ENCODE results near the gene FOXN3.

Gene FOXN3

GRCh38 chr14:89110110-89110509, 306.9 kb downstream of the FOXN3 start:
- in situ Hi-C loops (cut with MboI; ENCODE audit: low sequenced_read_pairs): no loop called here

DNA sequence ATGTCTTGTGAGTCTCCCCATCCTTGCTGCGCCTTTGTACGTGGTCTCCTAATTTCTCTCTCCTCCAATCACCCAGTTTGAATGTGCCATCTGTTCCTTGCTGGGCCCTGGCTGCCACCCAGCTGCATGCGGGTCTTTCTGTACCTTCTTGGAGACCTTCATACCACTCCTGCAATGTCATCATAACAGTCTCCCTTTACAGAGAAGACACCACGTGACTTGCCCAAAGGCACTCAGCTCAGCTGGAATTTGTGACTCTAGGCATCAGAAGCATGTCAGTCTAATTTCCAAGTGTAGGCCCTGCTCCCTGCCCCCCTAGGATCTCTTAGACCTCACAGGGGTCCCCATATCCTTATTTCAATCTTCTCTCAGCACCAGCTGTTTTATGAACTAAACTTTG, 308.4 kb downstream of the FOXN3 start:
- in situ Hi-C loops (cut with MboI; ENCODE audit: low sequenced_read_pairs): no loop called here

- in situ Hi-C loops (cut with MboI; ENCODE audit: low sequenced_read_pairs): no loop called here
Measured at GRCh38 chr14:89107626-89108025, 309.4 kb downstream of the FOXN3 start.

Data from hTERT RPE-1 (cell line).